CD14-positive monocyte (primary cell): Measurements from ENCODE around the gene NQO2. TPM values are rescaled to one million over a fixed set of nuclear protein-coding genes. Genes with fewer than 3 reads are reported as not detected.
A peak's percentile ranks its signal among the peaks of the same experiment; 100 is the strongest.

ENCODE experiments used
- DNase-seq, 3 donors: peaks; one replicate each; pipeline ENCODE4 v3.0.0-alpha.2; 2011 to 2022
- H2AFZ ChIP-seq: 2 replicates; pipeline ENCODE4 v1.6.0; 2012; ENCODE audit warnings: mild to moderate bottlenecking, low read depth, low read length, inconsistent platforms; ENCODE audit not compliant: insufficient read depth, poor library complexity, severe bottlenecking
- H3K27ac ChIP-seq, 2 donors: 1 replicate in 1 of 2; 2 replicates in 1 of 2; pipeline ENCODE4 v1.5.1; 2012 to 2013; ENCODE audit warnings: low read length in 2 of 2, control low read depth in 1 of 2, inconsistent platforms in 1 of 2, low read depth in 1 of 2, mild to moderate bottlenecking in 1 of 2
- H3K27me3 ChIP-seq, 2 donors: one replicate each; pipeline versions ENCODE4 v1.6.0 to v1.6.1; 2011 to 2013; ENCODE audit warnings: low read length in 2 of 2; ENCODE audit not compliant: control insufficient read depth in 2 of 2, insufficient read depth in 2 of 2
- H3K36me3 ChIP-seq, 2 donors: replicated peaks in 1 of 2; 1 replicate in 1 of 2; 2 replicates in 1 of 2; pipeline versions ENCODE4 v1.5.1 to v1.6.1; 2012 to 2013; ENCODE audit warnings: low read length in 2 of 2, control low read depth in 1 of 2, inconsistent platforms in 1 of 2, mild to moderate bottlenecking in 1 of 2; ENCODE audit not compliant: insufficient read depth in 2 of 2, control insufficient read depth in 1 of 2
- H3K4me1 ChIP-seq, 2 donors: 1 replicate in 1 of 2; 2 replicates in 1 of 2; pipeline versions ENCODE4 v1.5.1 to v1.6.1; 2012 to 2013; ENCODE audit warnings: low read length in 2 of 2, control low read depth in 1 of 2, inconsistent platforms in 1 of 2, mild to moderate bottlenecking in 1 of 2, moderate library complexity in 1 of 2; ENCODE audit not compliant: insufficient read depth in 2 of 2, control insufficient read depth in 1 of 2
- H3K4me2 ChIP-seq: replicated peaks from 2 replicates; pipeline ENCODE3; 2012; ENCODE audit warnings: low read length, moderate library complexity, mild to moderate bottlenecking; ENCODE audit not compliant: poor library complexity, severe bottlenecking; ENCODE audit errors: extremely low read depth
- H3K4me3 ChIP-seq, 3 experiments: fragments of 200-600 bp in 1 of 3; sonication (generic) in 1 of 3; replicated peaks in 1 of 3; 1 replicate in 2 of 3; 2 replicates in 1 of 3; pipeline ENCODE4 v1.5.1; 2011 to 2013; ENCODE audit warnings: low read length in 3 of 3, mild to moderate bottlenecking in 3 of 3, control low read depth in 2 of 3, low read depth in 2 of 3, inconsistent platforms in 1 of 3, moderate library complexity in 1 of 3
- H3K79me2 ChIP-seq: 2 replicates; pipeline ENCODE4 v1.6.0; 2012; ENCODE audit warnings: mild to moderate bottlenecking, control low read depth, inconsistent platforms, low read length, moderate library complexity; ENCODE audit not compliant: insufficient read depth
- H3K9ac ChIP-seq: 2 replicates; pipeline ENCODE4 v1.6.0; 2017; ENCODE audit warnings: low read length, mild to moderate bottlenecking; ENCODE audit not compliant: insufficient read depth, poor library complexity, severe bottlenecking
- H3K9me3 ChIP-seq, 2 donors: replicated peaks in 1 of 2; 1 replicate in 1 of 2; 2 replicates in 1 of 2; pipeline versions ENCODE4 v1.5.1 to v1.6.1; 2012 to 2013; ENCODE audit warnings: low read length in 2 of 2, control low read depth in 1 of 2; ENCODE audit not compliant: control insufficient read depth in 1 of 2, insufficient read depth in 1 of 2
- H4K20me1 ChIP-seq: 2 replicates; pipeline ENCODE4 v1.6.0; 2012; ENCODE audit warnings: mild to moderate bottlenecking, low read length, control low read depth, moderate library complexity; ENCODE audit not compliant: insufficient read depth
- H3K27ac Mint-ChIP-seq, 7 donors: one replicate each; pipeline ENCODE4 v1.8.0; 2020; ENCODE audit warnings: mild to moderate bottlenecking in 7 of 7, mixed read lengths in 7 of 7, moderate library complexity in 6 of 7, inconsistent platforms in 2 of 7
- H3K27me3 Mint-ChIP-seq, 3 donors: one replicate each; pipeline ENCODE4 v1.8.0; 2021 to 2022; ENCODE audit warnings: low read depth in 3 of 3, mild to moderate bottlenecking in 3 of 3, mixed read lengths in 3 of 3, moderate library complexity in 3 of 3, inconsistent platforms in 1 of 3
- H3K36me3 Mint-ChIP-seq, 2 donors: one replicate each; pipeline ENCODE4 v1.8.0; 2020; ENCODE audit warnings: mixed read lengths in 2 of 2, inconsistent platforms in 1 of 2, mild to moderate bottlenecking in 1 of 2
- H3K4me1 Mint-ChIP-seq: one replicate; pipeline ENCODE4 v1.8.0; 2020; ENCODE audit warnings: mild to moderate bottlenecking, mixed read lengths
- H3K4me3 Mint-ChIP-seq, 2 donors: one replicate each; pipeline ENCODE4 v1.8.0; 2020; ENCODE audit warnings: mild to moderate bottlenecking in 2 of 2, mixed read lengths in 2 of 2, moderate library complexity in 1 of 2
- H3K9me3 Mint-ChIP-seq, 7 donors: one replicate each; pipeline ENCODE4 v1.8.0; 2020 to 2022; ENCODE audit warnings: mixed read lengths in 7 of 7, mild to moderate bottlenecking in 6 of 7, moderate library complexity in 6 of 7, inconsistent platforms in 2 of 7
- CTCF ChIP-seq: fragments of 200-600 bp; IDR thresholded peaks from one replicate; pipeline ENCODE4 v1.8.0; 2022; ENCODE audit warnings: antibody characterized with exemption, mild to moderate bottlenecking
- whole genome bisulfite sequencing: methylation state at CpG from one replicate; pipeline ENCODE4 v1.1.5; 2013; ENCODE audit warnings: missing lambda C conversion rate; ENCODE audit not compliant: insufficient coverage; 5-methylcytosine and 5-hydroxymethylcytosine counted together
- intact Hi-C, 2 donors: fragments of 100-400 bp; cut with micrococcal nuclease; formaldehyde crosslinking; loops; one replicate each; pipeline versions ENCODE4 v1.15.0 to v1.15.1; 2023
- polyA plus RNA-seq, 3 donors: library from polyadenylated mRNA; depleted of rRNA in 1 of 3; unstranded in 2 of 3; stranded (reverse) in 1 of 3; fragments of 300-500 nt in 2 of 3; fragments of >200 nt in 1 of 3; fragmentation: Illumina TruSeq in 2 of 3; gene quantifications; 1 replicate in 2 of 3; 2 replicates in 1 of 3; pipeline ENCODE4 v1.2.3, GENCODE V29; 2012 to 2021

Gene NQO2
- polyA plus RNA-seq, 3 donors, result 30.0 to 281 (median 146) TPM

DNA sequence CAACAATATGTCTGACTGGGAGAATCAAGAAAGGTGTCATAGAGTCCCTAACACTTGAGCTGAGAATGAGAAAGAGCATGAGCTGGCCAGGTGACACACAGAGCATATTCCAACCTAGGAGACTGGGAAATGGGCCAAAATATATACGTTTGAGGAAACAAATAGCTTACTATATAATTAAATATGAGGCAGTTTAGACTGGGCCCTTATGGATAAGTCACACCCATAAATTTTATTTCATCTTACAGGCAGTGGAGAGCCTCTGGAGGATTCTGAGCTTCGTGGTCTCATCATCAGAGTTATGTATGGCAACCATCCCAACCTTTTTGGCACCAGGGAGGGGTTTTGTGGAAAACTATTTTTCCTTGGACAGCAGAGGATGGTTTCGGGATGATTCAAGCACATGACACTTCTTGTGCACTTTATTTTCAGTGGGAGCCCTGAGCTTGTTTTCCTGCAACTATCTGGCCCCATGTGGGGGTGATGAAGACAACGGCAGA, 12.9 kb upstream of the NQO2 start:
- WGBS, result 100% methylated on average over 2 of the region's 4 CpGs
- Histone ChIP-seq H3K79me2 (peaks cover 8% of the 10 kb centered on the region), H3K27ac (no peak overlapping the region), H3K4me3 (no peak overlapping the region), H2AFZ (no peak overlapping the region), H3K36me3 (no peaks in the 10 kb centered on the region), H3K27me3 (no peaks in the 10 kb centered on the region), H3K4me2 (no peak overlapping the region), H4K20me1 (no peaks in the 10 kb centered on the region), H3K9me3 (no peaks in the 10 kb centered on the region), H3K9ac (no peak overlapping the region), H3K4me1 (peaks cover 33 to 48% of the 10 kb centered on the region in 2 donors)
- Mint-ChIP-seq H3K36me3 (no peaks in the 10 kb centered on the region), H3K27ac (peak overlapping the region in 1 of 7 donors; percentile 3), H3K4me1 (peaks cover 45% of the 10 kb centered on the region), H3K27me3 (peaks cover 2 to 7% (median 2%) of the 10 kb centered on the region in 3 donors), H3K4me3 (no peak overlapping the region), H3K9me3 (peaks cover 0 to 2% (median 0%) of the 10 kb centered on the region in 7 donors)
- intact Hi-C loops, result loop anchor here (5.0 to 10.0 kb wide), 4 partner anchors 34 to 144 kb away; partner anchors contain the start of gene SERPINB1 (in 2 of the 2)
- DNase-seq, result no peak
- TF ChIP-seq CTCF, result no peak

DNA sequence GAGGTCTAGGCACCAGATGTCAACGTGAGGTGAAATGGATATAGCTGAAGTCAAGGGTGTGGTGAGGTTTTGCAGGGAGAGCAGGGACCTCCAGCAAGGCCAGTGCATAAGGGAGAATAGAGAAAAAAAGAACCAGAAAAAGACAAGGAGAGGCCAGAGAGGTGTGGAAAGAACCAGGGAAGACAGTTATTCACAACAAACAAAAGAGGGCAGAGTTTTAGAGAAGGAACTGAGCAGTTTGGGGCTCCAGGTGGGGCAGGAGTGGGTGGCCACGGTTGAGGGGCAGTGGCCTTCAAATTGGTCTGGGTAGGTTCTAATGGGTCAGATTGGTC, 11.6 kb upstream of the NQO2 start:
- peaks cover 33% of the 10 kb centered on the region for H3K4me1 Mint-ChIP-seq
- H2AFZ ChIP-seq, result peak overlapping the region; percentile 98
- peak overlapping the region; percentile 87 for H3K9ac ChIP-seq
- H3K4me1 ChIP-seq, result peaks cover 20 to 35% of the 10 kb centered on the region in 2 donors
- H3K36me3 ChIP-seq, result no peaks in the 10 kb centered on the region
- H4K20me1 ChIP-seq, result no peaks in the 10 kb centered on the region
- peak overlapping the region; percentile 82 to 94 for H3K27ac ChIP-seq
- TF ChIP-seq CTCF, result no peak
- peak overlapping the region; percentile 89 to 98 for H3K4me3 Mint-ChIP-seq
- WGBS, result 21% methylated on average over 2 of the region's 2 CpGs
- H3K27me3 ChIP-seq, result no peaks in the 10 kb centered on the region
- H3K36me3 Mint-ChIP-seq, result peaks cover 0 to 1% of the 10 kb centered on the region in 2 donors
- H3K9me3 Mint-ChIP-seq, result peaks cover 0 to 2% (median 0%) of the 10 kb centered on the region in 7 donors
- peaks cover 8% of the 10 kb centered on the region for H3K79me2 ChIP-seq
- intact Hi-C loops, result loop anchor here (2.0 to 10.0 kb wide), 6 partner anchors 35 to 197 kb away; partner anchors contain the start of gene SERPINB1 (in 2 of the 2)
- no peak for DNase-seq
- peaks cover 2 to 7% (median 2%) of the 10 kb centered on the region in 3 donors for H3K27me3 Mint-ChIP-seq
- H3K4me3 ChIP-seq, result peak overlapping the region; percentile 80 to 100 (median 96)
- no peaks in the 10 kb centered on the region for H3K9me3 ChIP-seq
- peak overlapping the region; percentile 93 to 98 (median 94) for H3K27ac Mint-ChIP-seq
- peak overlapping the region; percentile 88 for H3K4me2 ChIP-seq
